GM18508 (cell line): ENCODE measurements around the gene SCNN1A.

Experiments used
- ATAC-seq: cut with Tn5 transposase; IDR thresholded peaks from one replicate; pipeline ENCODE4 v1.9.1; 2021; ENCODE audit warnings: moderate number of reproducible peaks; ENCODE audit not compliant: insufficient read depth, unreplicated experiment

Gene SCNN1A

DNA sequence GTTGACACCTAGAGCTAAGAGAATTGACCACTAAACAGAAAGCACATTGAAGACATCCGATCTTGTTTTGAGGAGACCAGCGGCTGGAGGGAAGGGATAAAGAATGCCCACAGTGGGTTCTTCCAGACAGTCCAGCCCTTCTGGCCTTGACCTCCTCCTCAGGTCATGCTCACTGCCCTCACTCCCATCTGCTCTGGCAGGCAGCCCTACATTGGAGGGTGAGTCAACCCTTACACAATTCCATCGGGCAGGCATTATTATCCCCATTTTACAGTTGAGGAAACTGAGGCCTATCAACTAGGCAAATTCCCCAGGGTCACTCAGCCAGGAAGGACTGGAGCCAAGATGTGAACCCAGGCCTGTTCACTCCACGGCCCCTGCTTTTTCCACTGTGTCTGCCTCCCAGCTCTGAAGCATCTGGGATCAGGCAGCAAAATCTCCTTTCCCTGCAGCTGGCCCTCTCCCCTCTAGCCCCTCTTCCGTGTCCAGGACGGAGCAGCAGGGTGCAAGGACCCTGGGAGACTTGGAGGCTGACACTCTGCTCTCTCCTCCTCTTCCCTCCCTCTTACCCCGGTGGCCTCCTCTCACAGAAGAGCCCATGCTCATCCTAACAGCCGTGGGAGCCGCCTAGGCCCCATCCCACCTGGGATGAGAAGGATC is 5.3 kb downstream of the SCNN1A start:
- ATAC-seq = no peak

GRCh38 chr12:6368906-6369525 is 6.3 kb downstream of the SCNN1A start:
- no peak for ATAC-seq

- ATAC-seq = no peak
Observed at GRCh38 chr12:6367969-6368892, 7.1 kb downstream of the SCNN1A start.

- ATAC-seq = no peak
Observed at GRCh38 chr12:6367065-6367968, 8.0 kb downstream of the SCNN1A start.

- ATAC-seq = no peak
Observed at GRCh38 chr12:6364044-6364374, 11.4 kb downstream of the SCNN1A start.

DNA sequence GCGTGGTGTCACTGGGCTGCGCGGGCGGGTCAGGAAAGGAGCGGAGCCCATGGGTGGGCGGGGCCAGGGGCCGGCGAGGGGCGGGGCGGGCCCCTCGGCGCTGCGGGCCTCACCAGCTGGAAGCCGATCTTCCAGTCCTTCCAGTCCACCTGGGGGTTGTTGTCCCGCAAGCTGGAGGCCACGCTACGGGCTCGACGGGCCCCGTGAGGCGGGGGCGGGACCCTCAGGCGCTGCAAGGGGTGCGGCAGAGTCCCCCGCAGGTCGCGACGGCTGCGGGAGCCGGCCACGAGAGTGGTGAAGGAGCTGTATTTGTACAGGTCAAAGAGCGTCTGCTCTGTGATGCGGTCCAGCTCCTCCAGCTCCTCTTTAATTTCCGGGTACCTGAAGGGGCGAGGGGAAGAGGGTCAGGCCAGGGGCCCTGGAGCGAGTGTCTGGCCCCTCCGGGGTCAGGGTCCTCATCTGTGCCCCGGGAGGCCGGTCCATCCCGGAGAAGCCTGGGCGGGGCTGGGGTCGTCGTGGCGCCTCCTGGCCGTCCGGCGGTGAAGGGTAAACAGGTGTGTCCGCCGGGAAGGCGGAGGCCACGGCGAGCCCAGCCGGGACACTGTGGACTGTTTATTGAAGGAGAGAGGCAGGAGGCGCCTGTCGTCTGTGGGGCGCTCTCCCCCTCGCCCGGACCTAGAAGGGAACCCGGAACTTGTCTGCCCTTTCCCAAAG is 11.9 kb downstream of the SCNN1A start:
- ATAC-seq = no peak

GRCh38 chr12:6363010-6363329 is 12.4 kb downstream of the SCNN1A start:
- no peak for ATAC-seq

- no peak for ATAC-seq
Observed at GRCh38 chr12:6362403-6362802, 13.0 kb downstream of the SCNN1A start.

DNA sequence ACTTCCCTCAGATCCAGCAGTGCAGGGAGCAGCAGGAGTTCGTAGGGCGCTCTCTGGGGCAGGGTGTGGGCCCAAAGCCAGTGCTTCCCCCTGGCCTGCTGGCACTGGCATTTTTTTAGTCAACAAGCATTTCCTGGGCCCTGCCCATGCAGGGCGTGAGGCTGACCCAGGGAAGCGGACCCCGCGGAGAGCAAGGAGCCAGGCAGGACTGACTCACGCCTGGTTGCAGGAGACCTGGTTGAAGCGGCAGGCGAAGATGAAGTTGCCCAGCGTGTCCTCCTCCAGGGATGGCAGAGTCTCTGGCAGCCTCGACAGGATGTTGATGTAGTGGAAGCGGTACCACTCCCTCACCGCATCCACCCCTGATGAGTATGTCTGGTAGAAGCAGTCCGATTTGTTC is 13.5 kb downstream of the SCNN1A start:
- no peak for ATAC-seq

- no peak for ATAC-seq
Observed at GRCh38 chr12:6360578-6361490, 14.5 kb downstream of the SCNN1A start.

DNA sequence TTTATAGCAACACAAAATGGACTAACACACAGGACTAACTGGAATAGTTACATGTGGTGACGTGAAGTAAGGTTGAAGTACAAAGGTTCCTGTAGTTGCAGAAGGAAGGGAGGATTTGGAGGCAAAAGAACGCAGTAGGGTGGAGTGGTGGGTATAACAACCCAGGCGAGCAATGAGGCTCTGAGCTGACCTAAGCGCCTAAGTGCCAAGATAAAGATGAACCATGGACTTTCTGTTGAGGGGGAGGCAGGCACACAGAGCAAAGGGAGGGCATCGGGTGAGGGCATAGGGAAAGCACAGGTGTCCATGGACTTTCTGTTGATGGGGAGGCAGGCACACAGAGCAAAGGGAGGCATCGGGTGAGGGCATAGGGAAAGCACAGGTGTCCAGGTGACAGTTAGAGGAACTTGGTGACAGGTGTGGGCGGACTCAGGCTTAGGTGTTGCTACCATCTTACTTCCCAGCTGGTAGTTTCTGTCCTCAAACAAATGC is 15.2 kb downstream of the SCNN1A start:
- ATAC-seq = no peak

DNA sequence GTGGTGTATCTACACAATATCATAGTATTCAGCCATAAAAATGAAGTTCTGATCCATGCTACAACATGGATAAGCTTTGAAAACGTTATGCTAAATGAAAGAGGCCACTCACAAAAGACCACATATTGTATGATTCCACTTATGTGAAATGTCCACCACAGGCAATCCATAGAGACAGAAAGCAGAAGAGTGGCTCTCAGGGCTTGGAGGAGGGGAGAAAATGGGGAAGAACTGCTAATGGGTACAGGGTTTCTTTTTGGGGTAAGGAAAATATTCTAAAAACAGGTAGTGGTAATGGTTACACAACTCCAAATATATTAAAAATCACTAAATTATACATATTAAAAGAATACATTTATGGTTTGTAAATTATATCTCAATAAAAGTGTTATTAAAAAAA is 16.5 kb downstream of the SCNN1A start:
- no peak for ATAC-seq

DNA sequence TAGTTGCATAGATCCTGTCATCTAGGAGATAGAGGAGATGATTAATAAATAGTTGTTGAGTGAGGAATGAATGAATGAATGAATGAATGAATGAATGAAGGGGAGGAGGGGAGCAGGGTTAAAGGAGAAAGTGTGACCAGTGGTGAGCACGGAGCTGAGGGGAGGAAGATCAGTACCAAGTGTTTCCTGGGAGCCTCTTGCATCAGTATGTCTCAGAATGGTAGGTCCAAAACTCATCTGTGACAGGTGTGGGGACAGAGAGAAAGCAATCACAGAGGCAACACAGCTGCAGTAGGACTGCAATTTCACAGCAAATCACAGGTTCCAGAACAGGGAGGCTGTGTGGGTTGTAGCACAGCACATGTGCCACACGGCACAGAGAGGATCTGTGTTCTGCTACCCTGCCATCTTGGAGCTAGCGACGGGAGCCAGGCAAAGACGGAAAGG is 19.0 kb downstream of the SCNN1A start:
- ATAC-seq = no peak

- ATAC-seq = no peak
Observed at GRCh38 chr12:6355491-6356373, 19.6 kb downstream of the SCNN1A start.

DNA sequence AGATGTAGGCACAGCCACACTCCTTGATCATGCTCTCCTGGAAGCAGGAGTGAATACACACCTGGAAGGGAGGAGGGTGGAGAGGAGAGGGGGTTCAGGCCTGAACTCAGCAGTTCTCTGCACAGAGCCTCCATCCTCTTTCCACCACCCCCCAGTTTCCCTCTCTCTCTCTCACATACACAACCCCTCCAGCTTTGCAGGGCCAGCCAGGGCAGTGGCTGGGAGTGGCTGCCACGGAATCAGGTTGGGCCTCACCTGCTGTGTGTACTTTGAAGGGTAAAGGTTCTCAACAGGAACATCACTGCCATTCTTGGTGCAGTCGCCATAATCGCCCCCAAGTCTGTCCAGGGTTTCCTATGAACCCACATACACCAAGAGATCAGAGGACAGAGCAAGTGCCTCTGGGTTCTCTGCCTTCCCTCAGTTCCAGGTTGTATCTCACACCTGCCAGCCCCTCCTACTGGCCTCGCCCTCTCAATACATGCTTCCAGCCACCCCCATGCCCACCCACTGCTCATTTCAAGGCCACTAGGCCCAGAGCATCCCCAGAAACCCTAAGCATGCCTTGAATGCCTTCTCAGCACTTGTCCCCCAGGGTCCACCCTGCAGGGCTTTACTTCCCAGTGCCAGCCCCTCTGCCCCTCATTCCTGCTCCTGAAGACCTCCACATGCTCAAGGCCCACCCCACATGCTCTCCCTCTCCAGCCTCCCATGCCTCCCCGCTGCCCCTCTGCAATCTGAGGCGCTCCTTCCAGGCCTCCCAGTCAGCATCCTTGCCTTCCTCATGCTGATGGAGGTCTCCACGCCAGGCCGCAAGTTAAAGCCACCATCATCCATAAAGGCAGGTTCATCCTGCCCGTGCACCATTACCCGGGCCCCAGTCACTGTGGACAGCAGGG is 20.6 kb downstream of the SCNN1A start:
- no peak for ATAC-seq
